SU-DHL-6 (cell line): ENCODE results near the gene RNF180.

Experiments used
- CTCF ChIP-seq: fragments of 200-600 bp; sonication (generic); IDR thresholded peaks from one replicate; pipeline ENCODE4 v1.5.1; 2017; ENCODE audit warnings: antibody characterized with exemption, mild to moderate bottlenecking, low read length, moderate library complexity; ENCODE audit not compliant: insufficient read depth, poor library complexity, severe bottlenecking
- EZH2phosphoT487 ChIP-seq: fragments of 200-600 bp; sonication (generic), shearing (Covaris generic); conservative IDR thresholded peaks from 2 replicates; pipeline ENCODE4 v1.6.1; 2018; ENCODE audit warnings: mild to moderate bottlenecking, antibody characterized with exemption, low read length, moderate library complexity, mixed read lengths

DNA sequence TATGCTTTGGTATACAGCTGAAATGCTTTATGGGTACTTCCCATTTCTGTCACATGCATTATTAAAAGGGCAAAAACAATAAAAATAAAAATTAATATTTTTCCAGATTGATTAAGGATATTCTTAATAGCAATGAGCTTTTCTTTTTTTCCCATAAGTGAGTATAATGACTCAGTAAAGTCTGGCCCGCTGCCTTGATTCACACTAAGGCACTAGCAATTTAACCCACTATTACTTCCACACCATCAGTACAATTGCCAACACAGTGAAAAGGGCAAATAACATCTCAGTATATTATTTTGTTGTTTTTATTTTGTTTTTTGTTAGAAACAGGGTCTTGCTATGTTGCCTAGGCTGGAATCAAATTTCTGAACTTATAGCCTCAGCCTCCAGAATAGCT, 150.1 kb downstream of the RNF180 start:
- TF ChIP-seq CTCF (no peak), EZH2phosphoT487 (no peak)
